Lower leg skin (tissue), 4 donors: ENCODE data around the gene FCHO2. TPM values are rescaled to one million over a fixed set of nuclear protein-coding genes. Genes with fewer than 3 reads are reported as not detected.

ENCODE experiments used
- DNase-seq, 2 donors: peaks; one replicate each; pipeline ENCODE4 v3.0.0-alpha.2; 2019; ENCODE audit warnings: low spot score in 2 of 2
- H3K4me3 ChIP-seq: fragments of 200-600 bp; sonication (generic); 2 replicates; pipeline ENCODE4 v1.5.1; 2017; ENCODE audit warnings: mild to moderate bottlenecking, low read depth; ENCODE audit not compliant: poor library complexity, severe bottlenecking
- CTCF ChIP-seq, 3 donors: fragments of 450-650 bp; IDR thresholded peaks; one replicate each; pipeline ENCODE4 v1.5.1; 2016; ENCODE audit warnings: antibody characterized with exemption in 3 of 3, mild to moderate bottlenecking in 3 of 3, moderate library complexity in 2 of 3
- POLR2A ChIP-seq, 2 donors: fragments of 450-650 bp; IDR thresholded peaks; one replicate each; pipeline ENCODE4 v1.6.1; 2016 to 2017; ENCODE audit warnings: antibody characterized with exemption in 2 of 2, mild to moderate bottlenecking in 1 of 2, moderate library complexity in 1 of 2
- WGBS, 2 donors: methylation state at CpG; one replicate each; pipeline ENCODE4 v1.1.5; 2018; 5-methylcytosine and 5-hydroxymethylcytosine counted together
- intact Hi-C: fragments of 100-400 bp; cut with DNase I; formaldehyde crosslinking; loops from one replicate; pipeline ENCODE4 v1.15.0; 2023; ENCODE audit warnings: low total_unique reads
- total RNA-seq, 4 donors: library from RNA; depleted of rRNA; stranded (reverse); fragments of >200 nt; gene quantifications; one replicate each; pipeline ENCODE4 v1.1.0, GENCODE V29; 2016

Gene FCHO2
- total RNA-seq, 4 donors from 2014 or later = 22.1 to 30.7 (median 30.1) TPM

- WGBS, 2 donors = 91 to 94% methylated on average over 2 of the region's 2 CpGs
- DNase-seq = peak in 1 of 2 donors; percentile 39
- no peak overlapping the region for H3K4me3 ChIP-seq
- intact Hi-C loops = no loop called here
- no peak for TF ChIP-seq POLR2A (IDR thresholded peaks at IDR 0.05)
- TF ChIP-seq CTCF (IDR thresholded peaks at IDR 0.05) = no peak
Measured at GRCh38 chr5:73132759-73133158, 176.9 kb downstream of the FCHO2 start.

- no peak for DNase-seq
- intact Hi-C loops = no loop called here
- 91 to 94% methylated on average over 3 of the region's 3 CpGs for WGBS, 2 donors
- no peak overlapping the region for H3K4me3 ChIP-seq
- no peak for TF ChIP-seq POLR2A (IDR thresholded peaks at IDR 0.05)
- TF ChIP-seq CTCF (IDR thresholded peaks at IDR 0.05) = no peak
Measured at GRCh38 chr5:73135021-73135420, 179.2 kb downstream of the FCHO2 start.

GRCh38 chr5:73135429-73136054 is 179.7 kb downstream of the FCHO2 start:
- peak in 1 of 2 donors; percentile 17 for DNase-seq
- no peak overlapping the region for H3K4me3 ChIP-seq
- TF ChIP-seq POLR2A (IDR thresholded peaks at IDR 0.05) (no peak), CTCF (IDR thresholded peaks at IDR 0.05) (no peak)
- 43 to 61% methylated on average over 6 of the region's 6 CpGs for WGBS, 2 donors
- intact Hi-C loops = no loop called here

- peak in 1 of 2 donors; percentile 48 for DNase-seq
- 62 to 71% methylated on average over 15 of the region's 15 CpGs for WGBS, 2 donors
- no peak for TF ChIP-seq CTCF (IDR thresholded peaks at IDR 0.05)
- no peak for TF ChIP-seq POLR2A (IDR thresholded peaks at IDR 0.05)
Measured at GRCh38 chr5:73136055-73136562, 180.3 kb downstream of the FCHO2 start.

GRCh38 chr5:73137563-73138530 is 182.0 kb downstream of the FCHO2 start:
- intact Hi-C loops = no loop called here
- no peak for TF ChIP-seq CTCF (IDR thresholded peaks at IDR 0.05)
- no peak for TF ChIP-seq POLR2A (IDR thresholded peaks at IDR 0.05)
- DNase-seq = peak in 1 of 2 donors; percentile 60
- WGBS, 2 donors = 61 to 65% methylated on average over 10 of the region's 10 CpGs
- H3K4me3 ChIP-seq = no peak overlapping the region

More at GRCh38 chr5:73136055-73136562, 180.3 kb downstream of the FCHO2 start:
- no peak overlapping the region for H3K4me3 ChIP-seq
- intact Hi-C loops = no loop called here
